NCI-H2227 treated with DMSO at 0.1 percent for 48 hours (cell line): ENCODE data around the gene PCNX3.
A peak's percentile ranks its signal among the peaks of the same experiment; 100 is the strongest.

Experiments used
- DNase-seq: peaks from one replicate; lab custom pipeline; 2025; lab: John Stamatoyannopoulos, UW

The PCNX3 gene

DNA sequence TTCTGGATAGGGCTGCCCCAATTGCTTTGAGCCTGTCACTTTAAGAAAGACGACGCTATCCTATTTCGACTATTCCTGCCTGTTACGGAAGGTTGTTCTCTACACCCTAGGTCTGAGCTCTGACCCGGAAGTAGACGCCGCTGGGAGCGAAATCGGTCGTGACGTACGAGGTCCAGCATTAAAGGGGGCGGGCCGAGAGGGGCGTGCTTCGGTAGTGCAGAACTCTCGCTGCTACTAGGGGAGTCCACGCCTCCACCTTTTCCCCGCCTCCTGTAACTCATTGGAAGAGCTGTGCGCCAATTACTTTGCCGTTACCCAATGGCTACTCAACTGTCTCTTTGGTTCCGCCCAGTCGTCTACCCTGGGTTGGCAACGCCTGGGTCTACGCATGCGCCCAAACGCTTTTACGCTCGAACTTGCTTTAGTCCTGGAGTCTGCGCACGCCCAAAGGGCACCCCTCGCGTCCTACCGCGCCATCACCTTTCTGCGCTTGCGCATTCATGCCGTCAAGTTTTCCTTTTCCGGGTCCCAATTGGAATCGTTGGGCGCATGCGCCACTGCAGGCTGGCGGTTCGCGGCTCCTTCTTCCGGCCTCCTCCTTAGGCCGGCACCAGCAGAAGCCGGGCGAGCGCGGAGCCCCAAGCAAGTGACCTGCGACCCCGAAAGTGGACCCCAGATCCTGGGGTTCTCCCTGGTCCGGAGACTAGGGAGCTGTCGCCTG, at the start of gene PCNX3:
Gene PCNX3 (plus strand): TSS at position 548 of the 721 bp plus-strand sequence. CDS start 536 bp downstream, outside the sequence.
- peak; percentile 100 for DNase-seq

DNA sequence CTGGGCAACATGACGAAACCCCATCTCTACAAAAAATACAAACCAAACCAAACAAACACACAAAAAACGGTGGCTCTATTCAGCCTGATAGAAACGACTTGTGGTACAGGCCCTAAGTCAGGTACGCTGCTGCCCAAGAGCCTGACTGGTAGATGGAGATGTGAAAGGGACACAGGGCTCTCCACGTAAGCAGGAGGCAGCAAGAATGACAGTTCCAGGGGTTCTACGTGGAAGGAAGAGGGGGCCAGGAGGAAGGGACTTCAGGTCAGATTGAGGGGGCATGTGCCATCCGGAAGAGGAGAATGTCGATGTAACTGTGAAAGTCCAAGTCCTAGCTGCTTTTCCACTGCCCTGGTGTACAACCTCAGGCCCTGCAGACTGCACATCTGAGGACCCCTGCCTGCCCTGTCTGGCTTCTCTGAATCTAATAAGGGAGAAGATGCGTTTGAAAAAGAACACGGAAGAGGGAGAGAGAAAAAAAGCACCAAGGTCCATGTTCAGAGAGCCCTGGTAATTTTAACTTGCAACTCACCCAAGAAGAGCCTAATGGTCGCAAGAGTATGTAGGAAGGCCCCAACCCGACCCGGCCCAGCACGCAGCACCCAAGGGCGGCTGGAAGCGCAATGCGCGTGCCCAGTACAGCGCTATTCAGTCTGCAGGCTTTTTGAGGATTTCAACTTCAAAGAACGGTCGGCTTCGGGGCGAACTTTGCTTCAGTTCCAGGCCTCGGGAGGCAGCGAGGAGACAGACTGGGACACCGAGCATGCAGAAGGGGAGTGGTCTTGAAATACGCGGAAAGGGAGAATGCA, 46.2 kb upstream of the PCNX3 start:
- DNase-seq = no peak

DNA sequence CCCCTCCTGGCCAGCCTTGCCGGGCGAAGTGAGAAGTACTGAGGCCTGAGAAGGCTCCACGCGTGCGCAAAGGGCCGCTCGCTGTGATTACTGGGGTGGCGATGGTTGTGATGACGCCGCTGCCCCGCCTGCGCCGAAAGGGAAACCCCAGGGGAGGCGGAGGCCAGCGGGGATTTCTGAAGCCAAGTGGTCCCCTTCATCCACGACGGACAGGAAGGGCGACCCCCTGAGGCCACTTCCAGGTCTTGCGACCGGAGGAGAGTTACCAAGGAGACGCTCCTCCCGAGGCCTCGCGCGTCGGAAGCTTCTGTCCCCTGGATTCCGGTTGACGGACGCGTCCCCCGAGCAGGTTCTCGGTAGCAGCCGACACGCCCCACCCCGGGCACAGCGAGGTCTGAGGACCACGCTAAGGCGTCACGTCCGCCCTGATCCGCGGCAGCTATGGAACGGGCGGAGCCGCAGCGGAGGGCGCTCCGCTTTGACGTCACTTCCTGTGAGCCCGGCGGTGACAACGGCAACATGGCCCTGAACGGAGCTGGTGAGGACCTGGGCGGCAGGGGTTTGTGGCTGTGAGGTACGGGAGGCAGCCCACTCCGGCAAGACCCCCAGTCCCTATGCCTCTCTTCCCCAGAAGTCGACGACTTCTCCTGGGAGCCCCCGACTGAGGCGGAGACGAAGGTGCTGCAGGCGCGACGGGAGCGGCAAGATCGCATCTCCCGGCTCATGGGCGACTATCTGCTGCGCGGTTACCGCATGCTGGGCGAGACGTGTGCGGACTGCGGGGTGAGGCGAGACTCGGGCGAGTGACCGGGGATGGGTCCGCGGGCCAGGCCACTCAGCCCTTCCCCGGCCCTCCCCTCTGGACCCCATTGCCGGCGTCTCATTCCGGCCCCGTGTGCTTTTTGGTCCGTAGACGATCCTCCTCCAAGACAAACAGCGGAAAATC, 45.3 kb upstream of the PCNX3 start, which contains the start of gene ZNRD2:
Gene ZNRD2 (plus strand): TSS at position 505 of the 946 bp plus-strand sequence. CDS start 15 bp downstream, at position 520.
- DNase-seq = peak; percentile 96

DNA sequence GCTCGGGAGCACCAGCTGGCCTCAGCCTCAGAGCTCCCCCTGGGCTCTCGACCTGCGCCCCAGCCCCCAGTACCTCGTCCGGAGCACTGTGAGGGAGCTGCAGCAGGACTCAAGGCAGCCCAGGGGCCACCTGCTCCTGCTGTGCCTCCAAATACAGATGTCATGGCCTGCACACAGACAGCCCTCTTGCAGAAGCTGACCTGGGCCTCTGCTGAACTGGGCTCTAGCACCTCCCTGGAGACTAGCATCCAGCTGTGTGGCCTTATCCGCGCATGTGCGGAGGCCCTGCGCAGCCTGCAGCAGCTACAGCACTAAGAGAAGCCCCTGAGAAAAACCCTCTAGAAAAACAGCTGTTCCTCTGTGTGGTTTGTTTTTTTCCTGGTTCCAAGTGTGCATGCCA, 44.2 kb upstream of the PCNX3 start:
- no peak for DNase-seq

DNA sequence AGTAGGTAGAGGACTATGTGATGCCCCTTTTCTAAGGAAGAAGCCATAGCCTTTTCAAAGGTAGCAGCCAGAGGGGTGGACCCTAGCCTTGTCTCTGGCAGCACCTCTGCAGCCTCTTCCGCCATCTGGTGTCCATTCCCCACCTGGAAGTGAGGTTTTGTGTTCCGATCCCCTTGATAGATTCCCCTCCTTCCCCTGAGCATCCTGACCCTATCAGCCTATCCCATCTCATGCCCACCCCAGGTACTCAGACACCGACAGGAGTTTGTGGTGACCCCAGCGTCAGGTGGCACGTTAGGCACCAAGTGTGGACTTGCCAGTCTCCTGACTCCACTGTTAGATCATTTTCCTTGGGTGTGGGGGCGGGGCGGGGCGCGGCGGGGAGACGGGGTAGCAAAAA, 43.6 kb upstream of the PCNX3 start:
- DNase-seq = peak; percentile 48

DNA sequence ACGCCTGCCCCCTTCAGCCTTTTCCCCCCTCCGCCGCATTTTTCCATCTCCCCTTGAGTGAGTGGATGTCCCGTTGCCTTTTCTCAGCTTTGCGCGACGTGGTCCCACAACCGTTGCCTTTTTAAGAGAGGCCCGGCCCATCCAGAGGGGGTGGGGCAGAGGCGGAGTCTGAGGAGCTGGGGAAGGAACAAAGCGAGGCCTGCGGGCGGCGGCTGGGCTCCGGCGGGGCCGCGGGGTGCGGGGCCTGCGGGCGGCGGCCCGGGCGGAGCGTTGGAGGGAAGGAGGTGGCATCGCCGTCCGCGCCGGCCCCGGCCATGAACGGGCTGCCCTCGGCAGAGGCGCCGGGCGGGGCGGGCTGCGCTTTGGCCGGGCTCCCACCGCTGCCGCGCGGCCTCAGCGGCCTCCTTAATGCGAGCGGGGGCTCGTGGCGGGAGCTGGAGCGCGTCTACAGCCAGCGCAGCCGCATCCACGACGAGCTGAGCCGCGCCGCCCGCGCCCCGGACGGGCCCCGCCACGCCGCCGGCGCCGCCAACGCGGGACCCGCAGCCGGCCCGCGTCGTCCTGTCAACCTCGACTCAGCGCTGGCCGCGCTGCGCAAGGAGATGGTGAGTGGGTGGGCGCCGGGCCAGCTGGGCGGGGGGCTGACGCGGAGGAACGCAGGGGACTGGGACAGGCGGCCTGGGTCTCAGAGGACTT, 43.1 kb upstream of the PCNX3 start, which contains the start of gene FAM89B:
Gene FAM89B (plus strand): TSS at position 183 of the 696 bp plus-strand sequence. CDS start 132 bp downstream, at position 315.
- DNase-seq = peak; percentile 65

DNA sequence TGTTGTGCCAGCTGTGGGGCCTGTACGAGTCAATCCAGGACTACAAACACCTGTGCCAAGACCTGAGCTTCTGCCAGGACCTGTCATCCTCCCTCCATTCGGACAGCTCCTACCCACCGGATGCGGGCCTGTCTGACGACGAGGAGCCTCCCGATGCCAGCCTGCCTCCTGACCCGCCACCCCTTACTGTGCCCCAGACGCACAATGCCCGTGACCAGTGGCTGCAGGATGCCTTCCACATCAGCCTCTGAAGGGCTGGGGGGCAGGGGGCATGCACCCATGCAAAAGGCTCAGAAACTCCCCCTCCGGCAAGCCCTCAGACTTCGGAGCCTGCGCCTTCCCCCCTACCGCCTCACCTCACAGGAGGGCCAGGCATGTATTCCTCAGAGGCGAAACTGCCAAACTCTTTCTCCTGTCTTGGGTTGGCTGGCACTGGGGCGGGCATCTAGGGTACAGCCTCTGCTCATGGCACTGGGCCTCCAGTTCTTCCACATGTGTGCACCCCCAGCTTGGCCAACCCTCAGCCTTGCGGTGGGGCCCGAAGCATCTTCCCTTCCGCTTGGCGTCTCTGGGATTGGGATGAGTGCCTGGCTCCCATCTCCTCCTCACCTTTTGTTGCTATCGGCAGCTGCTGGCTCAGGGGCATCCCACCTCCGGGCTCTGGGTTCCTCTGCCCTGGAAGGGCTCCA, 42.0 kb upstream of the PCNX3 start:
- DNase-seq = no peak

DNA sequence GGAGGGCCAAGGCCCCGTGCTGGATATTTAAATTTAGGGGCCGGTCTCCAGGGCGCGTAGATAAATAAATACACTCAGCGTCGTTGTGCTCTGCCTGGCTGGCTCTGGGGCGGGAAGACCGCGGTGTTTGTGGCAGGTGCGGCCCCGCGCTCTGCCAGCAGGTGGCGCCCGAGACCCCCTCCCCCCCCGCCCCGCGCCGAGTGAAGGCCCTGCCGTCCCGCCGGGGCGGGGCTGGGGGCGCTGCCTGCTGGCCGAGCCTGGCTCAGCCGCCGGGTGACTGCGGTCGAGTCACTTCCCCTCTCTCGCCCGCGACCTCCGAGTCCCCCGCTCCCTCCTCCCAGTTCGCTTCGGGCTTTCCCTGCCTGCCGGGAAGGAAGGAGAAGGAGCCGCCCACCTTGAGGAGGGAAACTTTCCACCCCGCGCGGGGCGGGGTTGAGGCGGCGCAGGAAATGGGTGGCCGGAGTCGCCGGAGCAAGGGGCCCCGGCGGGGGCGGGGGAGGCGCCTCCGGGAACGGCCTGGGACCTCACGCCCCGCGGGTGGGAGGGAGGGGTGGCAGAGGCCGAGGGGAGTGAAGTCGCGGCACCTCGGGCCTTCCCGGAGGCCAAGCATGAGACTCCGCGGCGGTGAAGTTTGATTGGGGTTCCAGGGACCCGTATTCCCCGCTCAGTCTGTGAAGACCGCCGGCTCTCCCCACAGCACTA, 41.3 kb upstream of the PCNX3 start:
- DNase-seq = peak; percentile 85

DNA sequence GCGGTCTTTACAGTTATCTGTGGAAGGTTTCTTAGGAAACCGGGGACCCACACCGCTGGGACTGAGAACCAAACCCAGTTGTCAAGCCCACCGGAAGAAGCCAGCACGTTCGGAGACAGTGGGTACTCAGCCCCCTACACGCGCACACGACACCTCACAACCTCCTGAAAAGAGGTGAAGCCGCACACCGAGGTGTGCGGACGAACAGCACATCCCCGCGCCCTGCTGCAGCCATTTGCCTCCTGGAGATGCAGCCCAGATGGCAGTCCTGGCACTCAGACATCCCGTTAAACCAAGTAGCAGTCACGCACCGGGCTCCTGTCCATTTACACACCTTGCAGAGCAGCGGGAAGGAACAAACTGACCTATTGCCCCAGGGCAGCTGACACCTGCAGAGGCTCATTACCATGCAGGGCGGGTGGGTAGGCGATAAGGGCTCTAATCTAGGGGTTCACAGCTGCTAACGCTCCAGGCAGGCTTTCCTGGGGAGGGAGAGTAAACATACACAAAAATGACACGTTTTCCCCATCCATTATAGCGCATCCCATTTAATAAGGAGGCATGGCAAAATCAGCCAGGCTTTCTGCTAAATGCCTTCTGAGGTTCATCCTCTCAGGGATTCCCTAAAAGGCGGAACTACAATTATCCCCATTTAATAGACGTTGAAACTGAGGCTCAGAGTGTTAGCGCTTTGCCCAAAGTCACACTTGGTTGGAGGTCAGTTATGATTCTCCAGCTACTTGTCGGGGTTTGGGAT, 40.6 kb upstream of the PCNX3 start:
- DNase-seq = peak; percentile 11

DNA sequence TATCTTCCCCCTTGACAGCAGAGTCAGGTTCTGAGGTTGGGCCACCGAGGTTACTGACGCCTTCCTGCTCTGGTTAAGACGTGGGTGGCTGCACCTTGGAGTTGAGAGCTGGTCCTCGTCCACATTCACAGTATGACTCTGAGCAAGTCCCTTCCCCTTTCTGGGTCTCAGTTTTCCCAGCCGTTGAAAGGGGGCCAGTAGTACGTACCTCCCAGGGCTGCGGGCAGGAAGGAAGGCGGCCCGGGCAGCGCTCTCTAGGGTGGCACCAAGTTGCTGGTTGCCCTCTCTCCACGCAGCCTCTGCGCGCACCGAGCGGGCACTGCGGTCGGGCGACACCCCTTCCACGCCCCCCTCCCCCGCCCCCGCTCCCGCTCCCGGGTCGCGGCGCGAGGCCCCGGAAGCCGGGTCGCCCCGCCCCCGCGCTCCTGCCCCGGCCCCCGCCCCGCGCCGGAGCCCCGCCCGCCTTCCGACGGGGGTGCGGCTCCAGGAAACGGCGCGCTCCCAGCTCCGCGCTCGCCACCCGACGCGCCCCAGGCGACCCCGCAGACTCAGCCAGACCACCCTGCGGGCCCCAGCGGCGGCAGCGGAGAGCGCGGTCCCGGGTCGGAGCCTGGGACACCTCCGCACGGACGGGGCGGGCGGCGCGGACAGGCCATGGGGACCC, 39.9 kb upstream of the PCNX3 start, which contains the start of gene EHBP1L1:
Gene EHBP1L1 (plus strand): TSS at position 486 of the 664 bp plus-strand sequence. CDS start 250 bp downstream, outside the sequence.
- DNase-seq = no peak

DNA sequence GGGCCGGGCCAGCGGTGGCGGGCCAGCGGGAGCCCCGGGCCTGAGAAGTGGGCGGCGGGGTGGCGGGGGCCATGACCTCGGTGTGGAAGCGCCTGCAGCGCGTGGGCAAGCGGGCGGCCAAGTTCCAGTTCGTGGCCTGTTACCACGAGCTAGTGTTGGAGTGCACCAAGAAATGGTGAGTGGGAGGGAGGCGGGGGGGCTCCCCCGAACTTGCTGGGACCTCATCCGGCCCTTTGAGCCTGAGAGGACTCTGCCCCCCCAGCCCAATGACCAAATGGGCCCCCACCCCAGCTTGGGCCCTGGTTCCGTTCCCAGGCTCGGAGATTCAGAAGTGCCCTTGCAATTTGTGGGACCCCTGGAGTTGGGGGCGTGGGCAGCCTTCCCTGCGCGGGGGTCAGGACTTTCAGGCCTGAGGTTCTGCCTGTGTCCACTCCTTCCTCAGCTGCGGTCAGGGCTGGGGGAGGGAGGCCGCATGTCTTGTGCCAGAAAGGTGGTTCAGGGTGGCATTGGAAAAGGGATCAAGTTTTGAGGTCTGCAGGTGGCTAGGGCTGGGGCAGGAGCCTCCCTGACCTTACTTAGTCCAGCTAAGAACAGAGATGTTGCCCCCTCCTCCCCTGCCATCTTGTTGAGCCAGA, 39.2 kb upstream of the PCNX3 start:
- no peak for DNase-seq

DNA sequence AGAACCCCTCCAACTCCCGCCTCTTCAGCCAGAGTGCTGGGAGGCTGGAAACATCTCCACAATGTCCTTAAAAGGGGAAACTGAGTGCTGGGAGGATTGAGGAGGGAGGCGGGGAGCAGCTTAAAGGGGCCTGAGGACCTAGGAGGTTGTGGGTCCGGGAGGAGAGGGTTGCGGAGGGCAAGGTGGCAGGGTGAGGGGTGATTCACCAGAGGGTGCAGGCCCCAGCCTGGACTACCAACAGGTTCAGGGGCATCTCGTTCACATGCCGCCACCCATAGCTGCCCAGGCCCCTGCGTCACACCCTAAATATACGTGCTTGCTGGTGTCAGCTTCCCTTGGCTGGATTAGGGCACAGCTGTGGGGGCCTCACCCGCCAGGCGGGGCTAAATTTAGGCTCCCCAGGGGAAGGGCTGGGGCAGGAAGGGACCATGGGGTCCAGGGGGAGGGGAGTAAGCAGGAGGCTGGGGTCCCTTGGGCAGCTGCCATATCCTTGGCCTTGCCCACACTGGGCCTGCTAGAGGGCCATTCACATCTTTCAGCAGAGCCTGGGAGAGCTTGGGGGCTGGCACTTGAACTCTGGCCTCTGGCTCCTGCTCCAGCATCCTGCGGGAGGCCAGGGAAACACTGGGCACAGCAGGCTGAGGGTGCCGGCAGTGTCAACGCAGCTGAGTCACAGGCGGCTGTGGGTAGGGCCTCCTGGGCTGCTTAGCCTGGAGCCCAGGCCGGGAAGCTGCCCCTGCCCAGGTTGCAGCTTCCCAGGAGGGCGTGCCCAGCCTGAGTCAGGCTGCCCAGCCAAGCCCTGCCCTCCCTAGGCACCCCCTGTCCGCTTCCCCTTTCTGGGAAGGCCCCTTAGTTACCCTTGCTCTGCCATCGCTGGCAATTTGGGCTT, 38.5 kb upstream of the PCNX3 start:
- DNase-seq = no peak

DNA sequence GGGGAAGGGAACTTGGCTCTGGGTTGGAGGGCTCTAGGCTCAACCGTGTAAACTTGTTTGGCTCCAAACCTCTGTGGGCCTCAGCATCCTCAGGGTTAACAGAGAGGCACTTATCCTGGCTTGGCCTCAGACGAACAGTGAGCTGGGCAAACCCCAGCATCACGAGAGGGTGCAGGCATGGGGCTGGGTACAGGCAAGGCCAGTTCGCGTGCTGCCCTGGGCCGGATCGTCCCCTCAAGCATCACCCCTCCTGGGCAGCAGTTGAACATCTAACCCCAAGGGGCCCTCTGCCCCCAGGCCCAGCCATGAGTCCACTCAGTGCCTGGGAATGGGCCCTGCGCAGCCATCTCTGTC, 37.8 kb upstream of the PCNX3 start:
- no peak for DNase-seq

DNA sequence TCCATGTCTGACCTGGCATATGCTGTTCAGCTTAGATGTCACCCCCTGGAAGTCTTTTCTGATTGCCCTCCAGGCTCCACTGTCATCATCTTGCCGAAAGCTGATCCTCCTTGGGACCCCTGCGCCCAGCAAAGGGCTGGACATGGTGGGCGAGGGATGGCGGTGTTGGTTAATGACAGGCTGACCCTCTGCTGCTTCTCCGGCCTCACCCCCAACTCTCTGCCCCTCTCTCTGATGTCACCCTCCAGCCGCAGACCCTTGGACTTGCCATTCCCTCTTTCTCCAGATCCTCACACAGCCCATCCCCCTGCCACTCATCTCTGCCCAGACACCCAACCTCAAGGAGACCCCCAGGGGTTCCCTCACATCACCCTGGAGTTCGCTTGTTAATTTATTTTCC, 37.4 kb upstream of the PCNX3 start:
- DNase-seq = no peak

DNA sequence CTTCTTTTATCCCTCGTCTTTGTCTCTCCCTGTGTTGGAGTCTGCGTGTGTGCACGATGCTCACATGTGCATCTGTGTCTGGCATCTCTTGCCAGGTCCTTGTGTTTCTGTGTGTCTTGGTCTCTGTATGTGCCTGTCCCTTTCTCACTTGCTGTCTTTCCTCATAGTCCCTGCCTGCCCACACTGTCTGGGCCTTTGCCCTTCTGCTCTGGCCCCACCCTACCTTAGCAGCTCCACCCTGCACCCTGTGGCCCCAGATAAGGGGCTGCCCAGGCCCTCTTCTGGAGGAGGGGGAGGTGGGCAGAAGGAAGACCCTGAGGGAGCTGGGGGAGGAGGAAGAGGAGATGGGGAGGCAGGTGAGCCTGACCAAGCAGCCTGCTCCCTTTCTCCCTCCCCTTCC, 36.9 kb upstream of the PCNX3 start:
- no peak for DNase-seq

DNA sequence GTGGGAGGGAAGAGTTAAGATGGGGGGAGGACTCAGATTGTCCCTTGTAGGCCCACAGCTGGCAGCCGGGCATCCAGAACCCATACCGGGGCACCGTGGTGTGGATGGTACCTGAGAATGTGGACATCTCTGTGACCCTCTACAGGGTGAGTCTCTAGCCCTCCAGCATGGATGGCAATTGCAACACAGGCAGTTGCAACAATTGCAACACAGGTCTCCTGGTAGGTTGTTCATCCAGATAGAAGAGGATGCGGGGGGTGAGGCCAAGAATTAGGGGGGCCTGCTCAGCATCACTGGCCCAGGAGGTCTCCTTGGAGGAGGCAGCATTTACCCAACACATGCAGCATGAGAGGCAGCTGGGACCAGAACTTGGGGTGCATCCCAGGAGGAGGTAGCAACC, 36.3 kb upstream of the PCNX3 start:
- no peak for DNase-seq

DNA sequence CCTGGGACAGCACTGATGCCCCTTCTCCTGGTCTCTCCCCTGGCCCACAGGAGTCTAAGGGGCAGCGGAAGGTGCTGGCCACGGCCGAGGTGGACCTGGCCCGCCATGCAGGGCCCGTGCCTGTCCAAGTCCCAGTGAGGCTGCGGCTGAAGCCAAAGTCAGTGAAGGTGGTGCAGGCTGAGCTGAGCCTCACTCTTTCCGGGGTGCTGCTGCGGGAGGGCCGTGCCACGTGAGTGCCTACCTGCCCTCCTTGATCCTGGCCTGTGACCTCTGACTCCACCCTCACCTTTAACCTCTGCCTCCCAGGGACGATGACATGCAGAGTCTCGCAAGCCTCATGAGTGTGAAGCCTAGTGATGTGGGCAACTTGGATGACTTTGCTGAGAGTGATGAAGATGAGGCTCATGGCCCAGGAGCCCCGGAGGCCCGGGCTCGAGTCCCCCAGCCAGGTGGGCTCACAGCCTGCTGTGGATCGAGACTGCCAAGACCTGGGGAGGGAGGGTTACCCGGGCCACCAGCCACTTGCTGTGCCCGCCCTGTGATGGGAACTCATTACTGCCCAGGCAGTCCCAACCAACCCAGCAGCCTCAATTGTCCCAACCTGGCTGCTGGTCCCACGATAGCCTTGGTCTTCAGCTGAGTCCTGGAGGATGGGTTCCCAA, 35.4 kb upstream of the PCNX3 start:
- no peak for DNase-seq
